ENCODE data around the gene MAPK12. TPM values are rescaled to one million over a fixed set of nuclear protein-coding genes. Genes with fewer than 3 reads are reported as not detected.

MAPK12 gene
- total and polyA plus RNA-seq, 2 of the 8 experiments (the other 6 are each of a cell fraction or from before 2014, with no cell fraction given): 17.3 to 20.3 TPM

DNA sequence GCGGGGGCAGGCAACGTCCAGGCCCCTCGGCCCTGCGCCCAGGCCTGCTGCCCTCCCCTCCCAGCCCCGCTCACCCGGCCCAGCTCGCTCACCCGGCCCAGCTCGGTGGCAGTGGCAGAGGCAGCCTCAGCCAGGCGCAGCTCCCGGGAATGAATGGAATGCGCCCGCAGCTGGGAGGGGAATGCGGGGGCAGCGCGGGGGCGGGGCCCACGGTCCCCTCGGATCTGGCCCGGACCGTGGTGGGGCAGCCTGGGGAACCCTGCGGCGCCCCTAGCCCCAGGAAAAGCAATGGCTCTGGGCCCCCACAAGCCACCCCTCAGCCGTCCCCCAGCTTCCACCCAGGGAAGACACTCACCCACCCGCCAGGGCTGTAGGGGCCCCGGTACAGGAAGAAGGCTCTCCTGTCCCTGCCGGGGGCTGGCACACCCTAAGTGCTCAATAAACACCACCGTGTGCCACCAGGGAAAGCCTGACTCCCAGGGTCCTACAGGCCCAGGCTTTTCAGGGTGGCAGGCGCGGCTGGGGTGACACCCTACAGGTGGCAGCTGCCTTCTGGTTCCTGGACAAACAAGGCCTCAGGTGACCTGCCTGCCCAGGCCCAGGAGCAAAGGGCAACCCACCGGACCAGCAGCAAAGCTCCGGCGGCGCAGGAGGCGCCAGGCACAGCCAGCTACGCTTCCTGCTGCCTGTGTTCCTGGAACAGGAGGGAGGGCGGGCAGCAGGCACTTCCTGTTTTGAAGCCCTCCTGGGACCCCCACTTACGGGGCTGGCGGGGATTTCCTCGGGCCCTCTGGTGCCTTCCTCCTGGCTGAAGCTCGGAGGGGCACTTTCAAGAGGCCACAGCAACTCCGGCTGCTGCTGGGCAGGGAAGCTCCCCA is 32.2 kb upstream of the MAPK12 start:
- FAIRE-seq (no peak), DNase-seq (ENCODE audit: low read depth in 1 of 2, low spot score in 2 of 2) (peak in 1 of 2 experiments; percentile 90)
- Histone ChIP-seq H3K79me2 (ENCODE audit: control insufficient read depth in 1 of 2, insufficient read depth in 2 of 2, low read length in 2 of 2) (peaks cover 0 to 57% of the 10 kb centered on the region in 2 experiments; a peak in 3 of 4 replicates), H3K9ac (replicated peaks in 1 of 4; ENCODE audit: extremely low read depth in 1 of 4, low read depth in 3 of 4, low read length in 3 of 4) (peak overlapping the region in 2 of 4 experiments; percentile 36 to 38; a peak in 2 of 7 replicates), H3K27me3 (replicated peaks in 1 of 4; ENCODE audit: control insufficient read depth in 3 of 4, extremely low read depth in 1 of 4, insufficient read depth in 3 of 4, low read length in 3 of 4) (no peaks in the 10 kb centered on the region), H2BK120ac (replicated peaks; ENCODE audit: low read depth, low read length) (no peak overlapping the region), H3K18ac (ENCODE audit: extremely low read depth, low read length) (peak overlapping the region; percentile 78), H2AK5ac (ENCODE audit: low read depth, low read length) (peak overlapping the region; percentile 65; the same call in 1 of the 2 replicates), H4K8ac (ENCODE audit: extremely low read depth, insufficient read depth, low read length) (peak overlapping the region; percentile 53), H4K91ac (replicated peaks; ENCODE audit: insufficient read length, low read length) (peak overlapping the region; percentile 75), H2BK12ac (ENCODE audit: low read depth, low read length) (peak overlapping the region; percentile 97; the same call in 1 of the 2 replicates), H3K79me1 (ENCODE audit: low read depth, low read length) (peaks cover 28% of the 10 kb centered on the region), H3K56ac (replicated peaks; ENCODE audit: insufficient read length, low read depth, low read length) (no peak overlapping the region), H3K14ac (ENCODE audit: insufficient read length) (no peak overlapping the region), H4K5ac (ENCODE audit: insufficient read length, low read depth, low read length) (peak overlapping the region; percentile 62), H3K23me2 (ENCODE audit: low read depth, low read length) (no peaks in the 10 kb centered on the region), H3K4ac (replicated peaks; ENCODE audit: insufficient read length, low read depth, low read length) (peak overlapping the region; percentile 61), H3K4me1 (replicated peaks in 1 of 4; ENCODE audit: control insufficient read depth in 3 of 4, insufficient read depth in 4 of 4, low read length in 3 of 4) (peaks cover 0 to 32% (median 21%) of the 10 kb centered on the region in 4 experiments; a peak in 6 of 7 replicates), H2BK20ac (ENCODE audit: low read length) (peak overlapping the region; percentile 72; the same call in 1 of the 2 replicates), H2BK15ac (ENCODE audit: low read length) (peak overlapping the region; percentile 97; the same call in 1 of the 2 replicates), H2BK5ac (ENCODE audit: low read depth, low read length) (peak overlapping the region; percentile 97), H3K9me3 (ENCODE audit: insufficient read depth in 2 of 2, low read depth in 1 of 2, low read length in 1 of 2) (no peaks in the 10 kb centered on the region), H3K4me3 (ENCODE audit: extremely low read depth in 1 of 4, insufficient read depth in 2 of 4, low read depth in 3 of 4, low read length in 4 of 4) (peak overlapping the region; percentile 19 to 52 (median 24); a peak in 5 of 8 replicates), H3K27ac (ENCODE audit: low read depth, low read length) (peak overlapping the region; percentile 77; the same call in 1 of the 2 replicates), H3K36me3 (ENCODE audit: control insufficient read depth in 2 of 4, insufficient read depth in 4 of 4, low read length in 3 of 4) (peaks cover 2 to 17% (median 6%) of the 10 kb centered on the region in 4 experiments; a peak in 5 of 8 replicates), H2AFZ (ENCODE audit: low read length) (no peak overlapping the region), H4K20me1 (replicated peaks in 1 of 2; ENCODE audit: control insufficient read depth in 1 of 2, insufficient read depth in 2 of 2, low read length in 2 of 2) (peaks cover 14 to 38% of the 10 kb centered on the region in 2 experiments), H3K23ac (ENCODE audit: insufficient read length) (no peak overlapping the region), H3K4me2 (ENCODE audit: insufficient read depth in 1 of 2, low read depth in 2 of 2, low read length in 2 of 2) (peak overlapping the region; percentile 56 to 63)
- POLR2A ChIA-PET (ENCODE audit: partially characterized antibody): interaction anchor here (0.8 to 2.2 kb wide), 10 partner anchors 10 to 42 kb away, joined by 3 to 16 read pairs (median 5); partner anchors contain the start of genes HDAC10 and PLXNB2
- CTCF ChIA-PET (ENCODE audit: partially characterized antibody): interaction anchor here (0.8 to 2.0 kb wide), 11 partner anchors 8 to 177 kb away, joined by 3 to 15 read pairs (median 5); no protein-coding TSS in a partner anchor
- 37% methylated on average over 19 of the region's 42 CpGs; no CpG with 5 or more reads in 1 of the 2 experiments for WGBS, 2 experiments (ENCODE audit: extremely low coverage in 1 of 2, insufficient coverage in 1 of 2, insufficient read length in 1 of 2, insufficient replicate concordance in 2 of 2, low coverage in 1 of 2, low lambda C conversion rate in 2 of 2, missing lambda C conversion rate in 1 of 2)
- no peak for TF ChIP-seq KDM1A (IDR thresholded peaks at IDR 0.05; ENCODE audit: borderline replicate concordance, low read length)
- no peak for TF ChIP-seq CEBPB (IDR thresholded peaks at IDR 0.05; ENCODE audit: low read depth, low read length)
- no peak for TF ChIP-seq CHD1 (IDR thresholded peaks at IDR 0.05; ENCODE audit: low read depth, low read length)
- TF ChIP-seq CHD2 (IDR thresholded peaks at IDR 0.05; ENCODE audit: low read length): no peak
- TF ChIP-seq SUZ12 (IDR thresholded peaks at IDR 0.05; ENCODE audit: low read length): no peak
- peak; percentile 22; the same call in 1 of the 2 replicates for TF ChIP-seq POLR2AphosphoS5 (IDR thresholded peaks at IDR 0.05; ENCODE audit: low read depth, low read length)
- TF ChIP-seq PHF8 (conservative IDR thresholded peaks at IDR 0.05; ENCODE audit: low read depth, low read length): no peak
- TF ChIP-seq, protein P1, sequence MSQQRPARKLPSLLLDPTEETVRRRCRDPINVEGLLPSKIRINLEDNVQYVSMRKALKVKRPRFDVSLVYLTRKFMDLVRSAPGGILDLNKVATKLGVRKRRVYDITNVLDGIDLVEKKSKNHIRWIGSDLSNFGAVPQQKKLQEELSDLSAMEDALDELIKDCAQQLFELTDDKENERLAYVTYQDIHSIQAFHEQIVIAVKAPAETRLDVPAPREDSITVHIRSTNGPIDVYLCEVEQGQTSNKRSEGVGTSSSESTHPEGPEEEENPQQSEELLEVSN (IDR thresholded peaks at IDR 0.05): no peak
- TF ChIP-seq RFX5 (IDR thresholded peaks at IDR 0.05; ENCODE audit: borderline replicate concordance, low read depth, low read length): no peak
- no peak for TF ChIP-seq SAP30 (IDR thresholded peaks at IDR 0.05; ENCODE audit: insufficient read depth, insufficient replicate concordance, low read length)

All from H1 (cell line).